Measurements from ENCODE around the gene ATP2B3. TPM values are rescaled to one million over a fixed set of nuclear protein-coding genes. Genes with fewer than 3 reads are reported as not detected.

The ATP2B3 gene
- total RNA-seq, 2 donors from 2014 or later: 0.85 TPM; not detected in 1

- Histone ChIP-seq H3K9me3 (no peaks in the 10 kb centered on the region), H3K36me3 (no peaks in the 10 kb centered on the region), H3K27me3 (replicated peaks; ENCODE audit: insufficient read depth) (no peaks in the 10 kb centered on the region), H3K4me1 (replicated peaks) (no peaks in the 10 kb centered on the region), H3K27ac (no peak overlapping the region), H3K4me3 (no peak overlapping the region)
- WGBS: 85% methylated on average over 7 of the region's 7 CpGs
- DNase-seq (ENCODE audit: low spot score): no peak
- no peak for TF ChIP-seq POLR2AphosphoS5 (IDR thresholded peaks at IDR 0.05)
- no peak for TF ChIP-seq POLR2A (IDR thresholded peaks at IDR 0.05)
- intact Hi-C loops (cut with DNase I): no loop called here
Measured at GRCh38 chrX:153475271-153475670, 42.2 kb upstream of the ATP2B3 start.

- intact Hi-C loops (cut with DNase I): no loop called here
- no peak overlapping the region for H3K4me3 ChIP-seq
- H3K9me3 ChIP-seq: no peaks in the 10 kb centered on the region
- H3K4me1 ChIP-seq (replicated peaks): no peaks in the 10 kb centered on the region
- H3K27ac ChIP-seq: no peak overlapping the region
- no peak for TF ChIP-seq POLR2A (IDR thresholded peaks at IDR 0.05)
- TF ChIP-seq POLR2AphosphoS5 (IDR thresholded peaks at IDR 0.05): no peak
- no peak for TF ChIP-seq CTCF (IDR thresholded peaks at IDR 0.05)
- no peaks in the 10 kb centered on the region for H3K27me3 ChIP-seq (replicated peaks; ENCODE audit: insufficient read depth)
- WGBS: 86% methylated on average over 8 of the region's 11 CpGs
- no peaks in the 10 kb centered on the region for H3K36me3 ChIP-seq
- DNase-seq (ENCODE audit: low spot score): no peak
Measured at GRCh38 chrX:153475751-153476281, 41.6 kb upstream of the ATP2B3 start.

GRCh38 chrX:153476666-153477363, 40.6 kb upstream of the ATP2B3 start:
- Histone ChIP-seq H3K9me3 (no peaks in the 10 kb centered on the region), H3K36me3 (no peaks in the 10 kb centered on the region), H3K27ac (no peak overlapping the region), H3K4me3 (no peak overlapping the region), H3K27me3 (replicated peaks; ENCODE audit: insufficient read depth) (no peaks in the 10 kb centered on the region), H3K4me1 (replicated peaks) (no peaks in the 10 kb centered on the region)
- intact Hi-C loops (cut with DNase I): no loop called here
- DNase-seq (ENCODE audit: low spot score): no peak
- TF ChIP-seq POLR2AphosphoS5 (IDR thresholded peaks at IDR 0.05): no peak
- TF ChIP-seq CTCF (IDR thresholded peaks at IDR 0.05): no peak
- TF ChIP-seq POLR2A (IDR thresholded peaks at IDR 0.05): no peak
- WGBS: 77% methylated on average over 6 of the region's 16 CpGs

GRCh38 chrX:153477364-153477857, 40.0 kb upstream of the ATP2B3 start:
- no peaks in the 10 kb centered on the region for H3K27me3 ChIP-seq (replicated peaks; ENCODE audit: insufficient read depth)
- intact Hi-C loops (cut with DNase I): no loop called here

GRCh38 chrX:153477901-153478300, 39.5 kb upstream of the ATP2B3 start:
- WGBS: 89% methylated on average over 7 of the region's 9 CpGs
- no peak for DNase-seq (ENCODE audit: low spot score)
- H3K27me3 ChIP-seq (replicated peaks; ENCODE audit: insufficient read depth): no peaks in the 10 kb centered on the region
- no peak overlapping the region for H3K4me3 ChIP-seq
- no peak overlapping the region for H3K27ac ChIP-seq
- intact Hi-C loops (cut with DNase I): no loop called here
- H3K4me1 ChIP-seq (replicated peaks): no peaks in the 10 kb centered on the region
- H3K36me3 ChIP-seq: no peaks in the 10 kb centered on the region
- TF ChIP-seq POLR2AphosphoS5 (IDR thresholded peaks at IDR 0.05) (no peak), CTCF (IDR thresholded peaks at IDR 0.05) (no peak), POLR2A (IDR thresholded peaks at IDR 0.05) (no peak)
- no peaks in the 10 kb centered on the region for H3K9me3 ChIP-seq

More at GRCh38 chrX:153477364-153477857, 40.0 kb upstream of the ATP2B3 start:
- Histone ChIP-seq H3K27ac (no peak overlapping the region), H3K4me1 (replicated peaks) (no peaks in the 10 kb centered on the region), H3K9me3 (no peaks in the 10 kb centered on the region), H3K4me3 (no peak overlapping the region), H3K36me3 (no peaks in the 10 kb centered on the region)
- no peak for TF ChIP-seq POLR2A (IDR thresholded peaks at IDR 0.05)
- 60% methylated on average over 9 of the region's 11 CpGs for WGBS
- no peak for DNase-seq (ENCODE audit: low spot score)

- Histone ChIP-seq H3K27ac (no peak overlapping the region), H3K4me3 (no peak overlapping the region), H3K36me3 (no peaks in the 10 kb centered on the region), H3K9me3 (no peaks in the 10 kb centered on the region), H3K27me3 (replicated peaks; ENCODE audit: insufficient read depth) (no peaks in the 10 kb centered on the region), H3K4me1 (replicated peaks) (no peaks in the 10 kb centered on the region)
- 87% methylated on average over 16 of the region's 16 CpGs for WGBS
- intact Hi-C loops (cut with DNase I): no loop called here
- no peak for TF ChIP-seq POLR2A (IDR thresholded peaks at IDR 0.05)
- TF ChIP-seq CTCF (IDR thresholded peaks at IDR 0.05): no peak
- no peak for TF ChIP-seq POLR2AphosphoS5 (IDR thresholded peaks at IDR 0.05)
- no peak for DNase-seq (ENCODE audit: low spot score)
Measured at GRCh38 chrX:153478746-153479145, 38.7 kb upstream of the ATP2B3 start.
